WTC11 (cell line): ENCODE measurements around the gene ERF. TPM values are rescaled to one million over a fixed set of nuclear protein-coding genes. Genes with fewer than 3 reads are reported as not detected.

Experiments
- ATAC-seq: fragments of 200-7000 bp; cut with Tn5 transposase; 2 replicates; pipeline ENCODE4 v1.10.0; 2021; ENCODE audit warnings: mild to moderate bottlenecking, moderate library complexity
- CTCF ChIA-PET: fragments of 300-600 bp; sonication (Branson Sonifier 250); formaldehyde crosslinking; loops from one replicate; lab custom pipeline; 2021; ENCODE audit warnings: antibody characterized with exemption; lab: Charles Lee
- POLR2A ChIA-PET: fragments of 350-600 bp; sonication (Branson Sonifier 250); formaldehyde crosslinking; loops from one replicate; lab custom pipeline; 2021; ENCODE audit warnings: antibody characterized with exemption; lab: Charles Lee
- DNase-seq: peaks from one replicate; pipeline ENCODE4 v3.0.0; 2021; ENCODE audit warnings: low spot score
- H3K27ac Mint-ChIP-seq: 2 replicates; pipeline ENCODE4 v1.8.0; 2021; ENCODE audit warnings: mixed read lengths
- H3K27me3 Mint-ChIP-seq: 2 replicates; pipeline ENCODE4 v1.8.0; 2021; ENCODE audit warnings: low read depth, mild to moderate bottlenecking, moderate library complexity, mixed read lengths
- H3K36me3 Mint-ChIP-seq: 2 replicates; pipeline ENCODE4 v1.8.0; 2021; ENCODE audit warnings: mixed read lengths
- H3K4me1 Mint-ChIP-seq: 2 replicates; pipeline ENCODE4 v1.8.0; 2022; ENCODE audit warnings: mixed read lengths
- H3K4me3 Mint-ChIP-seq: 2 replicates; pipeline ENCODE4 v1.8.0; 2021; ENCODE audit warnings: mild to moderate bottlenecking, moderate library complexity, mixed read lengths
- H3K9me3 Mint-ChIP-seq: 2 replicates; pipeline ENCODE4 v1.8.0; 2021; ENCODE audit warnings: mixed read lengths
- CBFB ChIP-seq: sonication (generic); formaldehyde crosslinking; IDR thresholded peaks from 2 replicates; pipeline ENCODE4 v1.8.1; 2022; ENCODE audit warnings: mild to moderate bottlenecking, low read depth, missing genetic modification reagents
- CTCF ChIP-seq: fragments of 200-600 bp; IDR thresholded peaks from 2 replicates; pipeline ENCODE4 v1.8.0; 2022; ENCODE audit warnings: antibody characterized with exemption
- ELF4 ChIP-seq: sonication (generic); formaldehyde crosslinking; IDR thresholded peaks from 2 replicates; pipeline ENCODE4 v1.8.1; 2022; ENCODE audit warnings: low read depth, mild to moderate bottlenecking, moderate library complexity, missing genetic modification reagents
- EMX1 ChIP-seq: fragments of 250-450 bp; sonication (Bioruptor Pico); IDR thresholded peaks from 2 replicates; pipeline ENCODE4 v1.8.0; 2021; ENCODE audit warnings: mild to moderate bottlenecking
- FOXP4 ChIP-seq: sonication (generic); formaldehyde crosslinking; IDR thresholded peaks from 2 replicates; pipeline ENCODE4 v1.8.0; 2022; ENCODE audit warnings: mild to moderate bottlenecking, missing genetic modification reagents
- HMGXB4 ChIP-seq: sonication (generic); formaldehyde crosslinking; IDR thresholded peaks from 2 replicates; pipeline ENCODE4 v1.8.1; 2023; ENCODE audit warnings: mild to moderate bottlenecking, moderate library complexity, missing genetic modification reagents
- IRF1 ChIP-seq: sonication (generic); formaldehyde crosslinking; IDR thresholded peaks from 2 replicates; pipeline ENCODE4 v1.8.0; 2023; ENCODE audit warnings: missing genetic modification reagents
- JUN ChIP-seq: sonication (generic); formaldehyde crosslinking; IDR thresholded peaks from 2 replicates; pipeline ENCODE4 v1.8.0; 2023; ENCODE audit warnings: mild to moderate bottlenecking, missing genetic modification reagents
- NFYB ChIP-seq: sonication (generic); formaldehyde crosslinking; conservative IDR thresholded peaks from 2 replicates; pipeline ENCODE4 v1.8.0; 2022; ENCODE audit warnings: low read depth, missing genetic modification reagents
- SP1 ChIP-seq: sonication (generic); formaldehyde crosslinking; conservative IDR thresholded peaks from 2 replicates; pipeline ENCODE4 v1.8.1; 2022; ENCODE audit warnings: missing genetic modification reagents
- TCF7 ChIP-seq: sonication (generic); formaldehyde crosslinking; IDR thresholded peaks from 2 replicates; pipeline ENCODE4 v1.8.0; 2022; ENCODE audit warnings: mild to moderate bottlenecking, low read depth, missing genetic modification reagents, moderate library complexity
- USF2 ChIP-seq: sonication (generic); formaldehyde crosslinking; IDR thresholded peaks from 2 replicates; pipeline ENCODE4 v1.8.1; 2023; ENCODE audit warnings: mild to moderate bottlenecking, missing genetic modification reagents, moderate library complexity
- ZMAT4 ChIP-seq: fragments of 250-450 bp; sonication (Bioruptor Pico); IDR thresholded peaks from 2 replicates; pipeline ENCODE4 v1.9.0; 2021; ENCODE audit warnings: mild to moderate bottlenecking
- ZNF317 ChIP-seq: sonication (generic); formaldehyde crosslinking; IDR thresholded peaks from 2 replicates; pipeline ENCODE4 v1.8.1; 2023; ENCODE audit warnings: low read depth, mild to moderate bottlenecking, moderate library complexity, missing genetic modification reagents, borderline replicate concordance
- ZNF416 ChIP-seq: fragments of 250-450 bp; sonication (Bioruptor Pico); IDR thresholded peaks from 2 replicates; pipeline ENCODE4 v1.9.0; 2021; ENCODE audit warnings: mild to moderate bottlenecking, inconsistent platforms
- total RNA-seq: library from RNA; stranded (reverse); gene quantifications from 3 replicates; pipeline ENCODE4 v1.2.3, GENCODE V29; 2021

ERF gene
- total RNA-seq, 1 experiment from 2014 or later, result 65.9 TPM

- TF ChIP-seq NFYB (no peak), ZNF317 (CRISPR knock-in tag) (no peak), CTCF (no peak), HMGXB4 (no peak), SP1 (CRISPR knock-in tag) (no peak), IRF1 (no peak), ZNF416 (CRISPR knock-in tag) (no peak), ELF4 (CRISPR knock-in tag) (no peak), ZMAT4 (CRISPR knock-in tag) (no peak), JUN (CRISPR knock-in tag) (no peak), FOXP4 (CRISPR knock-in tag) (no peak), EMX1 (CRISPR knock-in tag) (no peak), TCF7 (CRISPR knock-in tag) (no peak), USF2 (CRISPR knock-in tag) (no peak)
- ATAC-seq (no peak), DNase-seq (no peak)
- Mint-ChIP-seq H3K4me3 (no peak overlapping the region), H3K4me1 (peaks cover 21% of the 10 kb centered on the region), H3K27me3 (no peaks in the 10 kb centered on the region), H3K36me3 (0 out of 2 replicates have a peak, but pooled peaks cover 2% of the 10 kb centered on the region), H3K27ac (no peak overlapping the region), H3K9me3 (no peaks in the 10 kb centered on the region)
- ChIA-PET CTCF (interaction anchor here (1.0 to 7.5 kb wide), 3 partner anchors 21 to 33 kb away, joined by 3 to 239 read pairs (median 32); partner anchors contain the start of genes ERF and GSK3A), POLR2A (interaction anchor here (2.2 kb wide), 1 partner anchor 32 kb away, joined by 28 read pairs; no protein-coding TSS in a partner anchor)
These were observed 23.0 kb upstream of the ERF start for GRCh38 chr19:42277821-42278451.

- ChIA-PET CTCF (interaction anchor here (7.5 kb wide), 1 partner anchor 31 kb away, joined by 239 read pairs; the partner anchor contains the start of gene GSK3A), POLR2A (no interaction called here)
- no peak overlapping the region for H3K27ac Mint-ChIP-seq
- no peak for DNase-seq
- no peaks in the 10 kb centered on the region for H3K9me3 Mint-ChIP-seq
- no peak overlapping the region for H3K4me3 Mint-ChIP-seq
- no peak for ATAC-seq
- H3K36me3 Mint-ChIP-seq, result 0 out of 2 replicates have a peak, but pooled peaks cover 2% of the 10 kb centered on the region
- H3K4me1 Mint-ChIP-seq, result peaks cover 13% of the 10 kb centered on the region
- TF ChIP-seq CBFB (CRISPR knock-in tag), result no peak
- no peaks in the 10 kb centered on the region for H3K27me3 Mint-ChIP-seq
These were observed 21.9 kb upstream of the ERF start for GRCh38 chr19:42276821-42277220.
